ENCODE data around the gene MRPL17. TPM values are rescaled to one million over a fixed set of nuclear protein-coding genes. Genes with fewer than 3 reads are reported as not detected.

Gene MRPL17
- total and polyA plus RNA-seq, 2 of the 13 experiments (the other 11 are each of a cell fraction or from before 2014, with no cell fraction given) = 59.4 to 90.0 TPM

DNA sequence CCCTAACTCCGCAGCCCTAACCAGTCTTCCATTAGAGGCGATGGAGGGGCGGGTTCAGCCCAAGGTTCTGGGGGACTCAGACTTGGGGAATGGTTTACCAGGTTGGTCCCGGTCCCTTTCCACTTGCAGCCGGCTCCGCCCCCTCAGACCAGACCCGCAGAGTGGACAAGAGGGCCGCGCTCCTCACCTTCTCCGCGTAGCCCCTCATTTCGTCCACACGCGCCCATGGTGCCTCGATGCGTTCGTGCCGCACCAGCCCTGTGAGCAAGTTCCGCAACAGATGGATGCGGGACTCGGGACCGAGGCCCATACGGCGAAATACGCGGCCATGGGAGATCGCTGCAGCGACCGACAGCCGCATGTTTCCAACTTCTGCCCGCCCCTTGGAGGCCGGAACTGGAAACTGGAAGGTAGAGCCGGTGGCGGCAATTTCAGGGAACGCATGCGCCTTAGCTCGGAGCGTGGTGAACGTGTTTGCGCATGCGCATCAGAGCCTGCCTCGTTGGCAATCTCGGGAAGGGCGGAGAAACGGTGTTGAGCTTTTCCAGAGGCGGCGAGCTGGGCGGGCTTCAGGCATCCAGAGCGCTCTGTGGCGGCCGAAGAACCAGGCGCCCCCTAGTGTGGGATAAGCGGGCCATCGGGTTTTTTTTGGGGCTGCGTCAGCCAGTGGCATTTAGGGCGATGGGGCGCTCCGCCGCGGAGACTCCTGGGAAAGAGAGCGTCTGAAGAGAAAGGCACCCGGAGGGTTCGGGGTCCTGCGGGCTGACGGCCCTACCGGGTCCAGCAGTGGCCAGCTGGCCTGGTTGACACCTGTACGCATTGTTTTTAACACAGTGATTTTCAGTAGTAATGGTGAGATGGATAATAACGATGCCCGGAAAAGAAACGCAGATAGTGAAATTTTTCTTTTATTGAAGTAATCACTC, at the start of gene MRPL17 (continued):
- TF ChIP-seq, protein P1, sequence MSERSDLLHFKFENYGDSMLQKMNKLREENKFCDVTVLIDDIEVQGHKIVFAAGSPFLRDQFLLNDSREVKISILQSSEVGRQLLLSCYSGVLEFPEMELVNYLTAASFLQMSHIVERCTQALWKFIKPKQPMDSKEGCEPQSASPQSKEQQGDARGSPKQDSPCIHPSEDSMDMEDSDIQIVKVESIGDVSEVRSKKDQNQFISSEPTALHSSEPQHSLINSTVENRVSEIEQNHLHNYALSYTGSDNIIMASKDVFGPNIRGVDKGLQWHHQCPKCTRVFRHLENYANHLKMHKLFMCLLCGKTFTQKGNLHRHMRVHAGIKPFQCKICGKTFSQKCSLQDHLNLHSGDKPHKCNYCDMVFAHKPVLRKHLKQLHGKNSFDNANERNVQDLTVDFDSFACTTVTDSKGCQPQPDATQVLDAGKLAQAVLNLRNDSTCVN (CRISPR knock-in tag; IDR thresholded peaks at IDR 0.05; ENCODE audit: borderline replicate concordance) = peak; percentile 97
- TF ChIP-seq ZNF225 (CRISPR knock-in tag; IDR thresholded peaks at IDR 0.05) (peak; percentile 73), SNRNP70 (IDR thresholded peaks at IDR 0.05; ENCODE audit: low read depth, low read length) (no peak), SMC3 (IDR thresholded peaks at IDR 0.05; ENCODE audit: low read length) (peak; percentile 42; the same call in 1 of the 2 replicates), AGO2 (optimal IDR thresholded peaks at IDR 0.05; ENCODE audit: low read depth, low read length) (peak; percentile 88), ZNF292 (CRISPR knock-in tag; IDR thresholded peaks at IDR 0.05; ENCODE audit: borderline replicate concordance, low read depth) (peak; percentile 71; the same call in 1 of the 2 replicates), KDM5A (IDR thresholded peaks at IDR 0.05; ENCODE audit: borderline replicate concordance, low read length) (peak; percentile 72)
- TF ChIP-seq, protein P2, sequence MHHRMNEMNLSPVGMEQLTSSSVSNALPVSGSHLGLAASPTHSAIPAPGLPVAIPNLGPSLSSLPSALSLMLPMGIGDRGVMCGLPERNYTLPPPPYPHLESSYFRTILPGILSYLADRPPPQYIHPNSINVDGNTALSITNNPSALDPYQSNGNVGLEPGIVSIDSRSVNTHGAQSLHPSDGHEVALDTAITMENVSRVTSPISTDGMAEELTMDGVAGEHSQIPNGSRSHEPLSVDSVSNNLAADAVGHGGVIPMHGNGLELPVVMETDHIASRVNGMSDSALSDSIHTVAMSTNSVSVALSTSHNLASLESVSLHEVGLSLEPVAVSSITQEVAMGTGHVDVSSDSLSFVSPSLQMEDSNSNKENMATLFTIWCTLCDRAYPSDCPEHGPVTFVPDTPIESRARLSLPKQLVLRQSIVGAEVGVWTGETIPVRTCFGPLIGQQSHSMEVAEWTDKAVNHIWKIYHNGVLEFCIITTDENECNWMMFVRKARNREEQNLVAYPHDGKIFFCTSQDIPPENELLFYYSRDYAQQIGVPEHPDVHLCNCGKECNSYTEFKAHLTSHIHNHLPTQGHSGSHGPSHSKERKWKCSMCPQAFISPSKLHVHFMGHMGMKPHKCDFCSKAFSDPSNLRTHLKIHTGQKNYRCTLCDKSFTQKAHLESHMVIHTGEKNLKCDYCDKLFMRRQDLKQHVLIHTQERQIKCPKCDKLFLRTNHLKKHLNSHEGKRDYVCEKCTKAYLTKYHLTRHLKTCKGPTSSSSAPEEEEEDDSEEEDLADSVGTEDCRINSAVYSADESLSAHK (CRISPR knock-in tag; IDR thresholded peaks at IDR 0.05; ENCODE audit: borderline replicate concordance) = no peak
- TF ChIP-seq, protein P3, sequence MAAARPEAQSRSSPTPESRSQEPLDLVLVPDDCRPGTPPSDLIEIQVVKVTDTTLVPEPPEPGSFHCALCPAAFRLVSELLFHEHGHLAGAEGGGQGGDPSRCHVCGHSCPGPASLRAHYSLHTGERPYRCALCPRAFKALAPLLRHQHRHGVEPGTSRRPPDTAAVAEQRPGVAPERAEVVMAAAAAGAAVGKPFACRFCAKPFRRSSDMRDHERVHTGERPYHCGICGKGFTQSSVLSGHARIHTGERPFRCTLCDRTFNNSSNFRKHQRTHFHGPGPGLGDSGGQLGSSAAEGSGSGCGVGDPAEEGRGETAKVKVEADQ (CRISPR knock-in tag; IDR thresholded peaks at IDR 0.05; ENCODE audit: borderline replicate concordance) = peak; percentile 94; the same call in 1 of the 2 replicates
- TF ChIP-seq, protein P4, sequence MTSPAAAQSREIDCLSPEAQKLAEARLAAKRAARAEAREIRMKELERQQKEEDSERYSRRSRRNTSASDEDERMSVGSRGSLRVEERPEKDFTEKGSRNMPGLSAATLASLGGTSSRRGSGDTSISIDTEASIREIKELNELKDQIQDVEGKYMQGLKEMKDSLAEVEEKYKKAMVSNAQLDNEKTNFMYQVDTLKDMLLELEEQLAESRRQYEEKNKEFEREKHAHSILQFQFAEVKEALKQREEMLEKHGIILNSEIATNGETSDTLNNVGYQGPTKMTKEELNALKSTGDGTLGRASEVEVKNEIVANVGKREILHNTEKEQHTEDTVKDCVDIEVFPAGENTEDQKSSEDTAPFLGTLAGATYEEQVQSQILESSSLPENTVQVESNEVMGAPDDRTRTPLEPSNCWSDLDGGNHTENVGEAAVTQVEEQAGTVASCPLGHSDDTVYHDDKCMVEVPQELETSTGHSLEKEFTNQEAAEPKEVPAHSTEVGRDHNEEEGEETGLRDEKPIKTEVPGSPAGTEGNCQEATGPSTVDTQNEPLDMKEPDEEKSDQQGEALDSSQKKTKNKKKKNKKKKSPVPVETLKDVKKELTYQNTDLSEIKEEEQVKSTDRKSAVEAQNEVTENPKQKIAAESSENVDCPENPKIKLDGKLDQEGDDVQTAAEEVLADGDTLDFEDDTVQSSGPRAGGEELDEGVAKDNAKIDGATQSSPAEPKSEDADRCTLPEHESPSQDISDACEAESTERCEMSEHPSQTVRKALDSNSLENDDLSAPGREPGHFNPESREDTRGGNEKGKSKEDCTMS (CRISPR knock-in tag; conservative IDR thresholded peaks at IDR 0.05) = no peak; the same call in 1 of the 2 replicates
- TF ChIP-seq, protein P5, sequence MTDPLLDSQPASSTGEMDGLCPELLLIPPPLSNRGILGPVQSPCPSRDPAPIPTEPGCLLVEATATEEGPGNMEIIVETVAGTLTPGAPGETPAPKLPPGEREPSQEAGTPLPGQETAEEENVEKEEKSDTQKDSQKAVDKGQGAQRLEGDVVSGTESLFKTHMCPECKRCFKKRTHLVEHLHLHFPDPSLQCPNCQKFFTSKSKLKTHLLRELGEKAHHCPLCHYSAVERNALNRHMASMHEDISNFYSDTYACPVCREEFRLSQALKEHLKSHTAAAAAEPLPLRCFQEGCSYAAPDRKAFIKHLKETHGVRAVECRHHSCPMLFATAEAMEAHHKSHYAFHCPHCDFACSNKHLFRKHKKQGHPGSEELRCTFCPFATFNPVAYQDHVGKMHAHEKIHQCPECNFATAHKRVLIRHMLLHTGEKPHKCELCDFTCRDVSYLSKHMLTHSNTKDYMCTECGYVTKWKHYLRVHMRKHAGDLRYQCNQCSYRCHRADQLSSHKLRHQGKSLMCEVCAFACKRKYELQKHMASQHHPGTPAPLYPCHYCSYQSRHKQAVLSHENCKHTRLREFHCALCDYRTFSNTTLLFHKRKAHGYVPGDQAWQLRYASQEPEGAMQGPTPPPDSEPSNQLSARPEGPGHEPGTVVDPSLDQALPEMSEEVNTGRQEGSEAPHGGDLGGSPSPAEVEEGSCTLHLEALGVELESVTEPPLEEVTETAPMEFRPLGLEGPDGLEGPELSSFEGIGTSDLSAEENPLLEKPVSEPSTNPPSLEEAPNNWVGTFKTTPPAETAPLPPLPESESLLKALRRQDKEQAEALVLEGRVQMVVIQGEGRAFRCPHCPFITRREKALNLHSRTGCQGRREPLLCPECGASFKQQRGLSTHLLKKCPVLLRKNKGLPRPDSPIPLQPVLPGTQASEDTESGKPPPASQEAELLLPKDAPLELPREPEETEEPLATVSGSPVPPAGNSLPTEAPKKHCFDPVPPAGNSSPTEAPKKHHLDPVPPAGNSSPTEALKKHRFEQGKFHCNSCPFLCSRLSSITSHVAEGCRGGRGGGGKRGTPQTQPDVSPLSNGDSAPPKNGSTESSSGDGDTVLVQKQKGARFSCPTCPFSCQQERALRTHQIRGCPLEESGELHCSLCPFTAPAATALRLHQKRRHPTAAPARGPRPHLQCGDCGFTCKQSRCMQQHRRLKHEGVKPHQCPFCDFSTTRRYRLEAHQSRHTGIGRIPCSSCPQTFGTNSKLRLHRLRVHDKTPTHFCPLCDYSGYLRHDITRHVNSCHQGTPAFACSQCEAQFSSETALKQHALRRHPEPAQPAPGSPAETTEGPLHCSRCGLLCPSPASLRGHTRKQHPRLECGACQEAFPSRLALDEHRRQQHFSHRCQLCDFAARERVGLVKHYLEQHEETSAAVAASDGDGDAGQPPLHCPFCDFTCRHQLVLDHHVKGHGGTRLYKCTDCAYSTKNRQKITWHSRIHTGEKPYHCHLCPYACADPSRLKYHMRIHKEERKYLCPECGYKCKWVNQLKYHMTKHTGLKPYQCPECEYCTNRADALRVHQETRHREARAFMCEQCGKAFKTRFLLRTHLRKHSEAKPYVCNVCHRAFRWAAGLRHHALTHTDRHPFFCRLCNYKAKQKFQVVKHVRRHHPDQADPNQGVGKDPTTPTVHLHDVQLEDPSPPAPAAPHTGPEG (CRISPR knock-in tag; IDR thresholded peaks at IDR 0.05) = 0 out of 2 replicates have a peak, but pooled peaks have one; percentile 68

Data from HepG2 (cell line).